ENCODE results near the gene PFDN2.
"Not testable (repeated sequence)": the region's sequence is repeated elsewhere in the genome, so short reads cannot be mapped to it uniquely, and the experiment has no call there.

PFDN2 gene

GRCh38 chr1:161080441-161081405 lies 37.1 kb downstream of the PFDN2 start:
- DNase-seq (ENCODE audit: low spot score), result no peak

DNA sequence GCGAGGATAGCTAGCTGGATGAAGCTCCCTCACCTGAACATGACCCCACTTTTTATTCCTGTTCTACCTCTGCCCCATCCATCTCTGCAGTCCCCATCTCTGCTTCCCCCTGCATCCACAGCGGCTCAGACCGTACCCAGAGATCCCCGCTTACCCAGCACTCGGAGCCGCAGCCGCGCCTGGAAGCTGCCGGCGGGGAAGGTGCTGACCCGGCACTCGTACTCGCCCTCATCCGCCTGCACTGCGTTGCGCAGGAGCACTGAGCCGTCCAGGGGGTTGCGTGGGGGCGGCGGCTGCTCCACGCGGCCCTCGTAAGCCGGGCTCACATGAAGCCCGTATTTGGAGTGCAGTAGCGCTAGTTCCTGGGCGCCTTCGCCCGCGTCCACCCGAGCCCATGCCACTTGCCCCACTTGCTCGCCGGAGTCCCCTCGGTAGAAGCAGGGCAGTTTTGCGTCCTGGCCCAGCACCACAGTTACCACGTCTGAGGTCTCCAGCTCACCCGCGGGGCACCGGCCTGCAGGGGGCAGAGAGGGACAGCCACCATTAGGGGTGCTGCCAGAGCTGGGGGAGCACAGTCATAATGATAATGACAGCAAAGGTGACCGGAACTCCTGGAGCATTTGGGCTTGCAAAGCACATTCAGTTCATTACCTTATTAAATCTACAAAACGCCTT lies 38.3 kb downstream of the PFDN2 start:
- no peak for DNase-seq (ENCODE audit: low spot score)

DNA sequence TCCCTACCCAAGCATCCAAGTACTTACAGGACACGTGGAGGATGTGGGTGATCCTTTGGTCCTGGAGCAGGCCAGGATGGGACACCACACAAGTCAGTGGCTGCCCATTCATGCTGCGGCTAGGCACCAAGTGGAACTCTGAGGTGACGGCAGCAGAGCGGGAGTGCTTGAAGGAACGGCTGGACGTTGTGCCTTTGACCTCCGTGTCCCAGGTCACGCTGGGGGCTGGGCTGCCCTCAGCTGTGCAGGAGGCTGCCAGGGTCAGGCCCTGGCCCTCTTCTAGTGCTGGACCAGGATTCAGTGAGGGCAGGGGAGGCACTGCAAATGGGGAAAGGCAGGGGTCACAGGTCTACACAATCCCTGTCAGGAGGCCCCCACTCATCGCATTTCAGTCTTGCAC lies 40.4 kb downstream of the PFDN2 start:
- no peak for DNase-seq (ENCODE audit: low spot score)

DNA sequence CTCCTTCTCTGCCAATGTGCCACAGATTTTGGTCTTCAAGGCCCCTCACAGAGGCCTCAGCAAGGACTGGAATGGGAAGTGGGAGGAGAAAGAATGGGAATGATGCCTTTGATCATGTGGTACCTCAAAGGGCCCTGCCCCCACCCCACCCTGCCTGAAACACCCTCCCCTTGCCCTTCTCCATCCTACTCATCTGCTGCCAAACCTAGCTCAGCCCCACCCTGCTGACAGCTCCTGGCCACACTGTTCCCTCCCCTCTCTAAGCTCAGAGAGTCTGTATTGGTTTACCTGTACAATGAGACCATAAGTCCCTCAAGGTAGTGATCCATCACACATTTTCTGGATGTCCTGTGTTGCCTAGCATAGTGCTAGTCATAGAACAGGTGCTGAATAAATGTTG lies 41.4 kb downstream of the PFDN2 start:
- DNase-seq (ENCODE audit: low spot score), result no peak

DNA sequence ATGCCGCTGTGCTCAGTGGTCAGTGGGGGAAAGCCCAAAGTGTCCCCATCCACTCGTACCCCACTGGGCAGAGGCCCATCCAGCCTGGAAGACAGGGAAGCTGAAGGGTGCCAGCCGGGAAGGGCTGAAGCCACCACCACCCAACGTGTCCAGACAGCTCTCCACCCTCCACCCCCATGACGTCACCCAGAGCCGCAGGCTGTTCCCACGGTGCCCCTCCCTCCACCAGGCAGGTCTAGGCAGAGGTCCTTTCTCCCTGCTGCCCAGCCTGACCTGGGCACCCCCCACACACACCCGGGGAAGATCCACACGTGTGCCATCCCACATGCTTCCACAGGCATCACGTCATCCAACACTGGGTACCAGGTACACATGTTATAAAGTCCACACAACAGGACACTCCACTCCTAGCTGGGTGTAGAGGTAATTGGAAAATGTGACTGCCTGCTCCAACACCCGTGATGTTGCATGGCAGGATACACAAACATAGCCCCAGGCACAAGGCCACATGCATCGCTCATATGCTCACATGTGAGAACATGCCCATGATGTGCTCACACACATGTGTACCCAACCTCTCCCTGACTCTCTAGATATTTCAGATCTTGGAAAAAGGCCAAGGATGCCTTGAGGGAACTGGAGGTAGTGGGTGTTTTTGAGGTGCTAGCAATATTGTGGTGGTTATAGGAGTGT lies 43.0 kb downstream of the PFDN2 start:
- no peak for DNase-seq (ENCODE audit: low spot score)

- DNase-seq (ENCODE audit: low spot score), result no peak
Observed at GRCh38 chr1:161073474-161074121, 44.2 kb downstream of the PFDN2 start.

DNA sequence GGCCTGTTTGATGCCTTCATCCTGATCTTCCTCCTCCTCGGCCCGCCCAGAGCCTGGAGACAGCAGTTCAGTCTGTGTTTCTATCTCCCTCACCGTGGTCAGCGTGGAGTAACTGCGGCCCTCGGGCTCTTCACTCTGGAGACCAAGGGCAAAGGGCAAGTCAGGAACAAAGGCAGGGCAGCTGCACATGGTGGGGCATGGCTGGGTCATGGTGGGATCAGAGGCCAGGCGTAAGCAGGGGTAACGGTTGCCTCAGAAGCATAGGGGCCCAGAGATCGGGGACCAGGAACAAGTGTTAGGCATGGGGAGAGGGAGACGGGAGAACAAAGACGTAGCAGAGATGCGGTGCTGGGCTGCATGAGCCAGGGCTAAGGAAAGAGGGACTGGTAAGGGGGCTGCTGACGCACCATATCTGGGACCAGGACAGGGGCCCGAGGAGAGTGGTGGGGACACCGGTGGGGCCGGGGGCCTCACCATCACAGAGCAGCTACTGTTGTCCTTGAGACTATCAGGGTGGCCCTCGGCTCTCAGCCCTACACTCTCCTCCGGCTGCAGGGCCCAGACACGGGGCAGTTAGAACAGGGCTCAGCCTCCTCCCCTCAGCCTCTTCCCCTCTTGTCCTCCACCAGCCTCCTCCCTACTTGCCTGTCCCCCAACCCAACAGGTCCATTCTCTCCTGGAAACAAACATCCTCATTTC lies 44.9 kb downstream of the PFDN2 start:
- no peak for DNase-seq (ENCODE audit: low spot score)

DNA sequence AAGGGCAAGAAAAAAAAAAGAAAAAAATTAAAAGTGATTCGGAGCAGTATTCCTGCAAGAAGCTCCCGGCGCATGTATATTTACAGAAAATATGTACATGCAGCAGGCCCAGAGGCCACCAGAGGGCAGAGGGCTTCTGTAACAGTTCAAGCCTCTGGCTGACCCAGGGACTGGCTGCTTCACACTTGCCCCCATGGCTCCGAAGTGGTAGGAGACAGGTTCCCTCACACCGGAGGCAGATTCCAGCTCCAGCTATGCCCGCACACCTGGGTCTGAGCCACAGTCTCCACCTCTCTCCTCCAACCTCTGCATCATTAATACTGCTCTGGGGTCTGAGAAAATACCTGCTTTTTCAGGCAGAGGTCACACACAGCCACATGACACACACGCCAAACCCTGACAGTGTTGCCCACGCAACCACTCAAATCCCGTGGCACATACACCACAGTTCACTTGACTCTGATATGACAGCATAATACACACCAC lies 45.9 kb downstream of the PFDN2 start:
- DNase-seq (ENCODE audit: low spot score), result peak; percentile 47

DNA sequence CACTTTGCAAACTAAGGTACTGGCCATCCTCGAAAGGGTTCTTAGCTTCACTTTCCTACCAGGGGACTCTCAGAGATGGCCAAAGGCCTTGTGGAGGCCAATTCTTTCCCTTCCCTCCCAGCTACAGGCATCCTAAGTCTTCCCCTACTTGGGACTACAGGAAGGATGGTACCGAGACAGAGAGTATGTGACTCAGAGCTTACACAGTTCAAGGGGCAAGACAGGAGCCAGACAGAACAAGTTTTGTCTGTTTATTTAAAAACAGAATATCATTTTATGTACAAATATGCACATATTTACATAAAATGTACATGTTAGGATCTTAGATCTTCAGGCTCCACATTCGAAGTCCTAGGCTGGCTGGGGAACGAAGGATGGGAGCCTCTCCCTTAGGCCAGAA lies 47.1 kb downstream of the PFDN2 start:
- DNase-seq (ENCODE audit: low spot score), result no peak

GRCh38 chr1:161069731-161070270 lies 48.0 kb downstream of the PFDN2 start, which contains the start of gene ARHGAP30:
TSS of gene ARHGAP30 (minus strand) at chr1:161069891. CDS start at chr1:161069624, 267 bp downstream.
- DNase-seq (ENCODE audit: low spot score), result peak; percentile 96

- DNase-seq (ENCODE audit: low spot score), result no peak
Observed at GRCh38 chr1:161069241-161069640, 48.6 kb downstream of the PFDN2 start.

DNA sequence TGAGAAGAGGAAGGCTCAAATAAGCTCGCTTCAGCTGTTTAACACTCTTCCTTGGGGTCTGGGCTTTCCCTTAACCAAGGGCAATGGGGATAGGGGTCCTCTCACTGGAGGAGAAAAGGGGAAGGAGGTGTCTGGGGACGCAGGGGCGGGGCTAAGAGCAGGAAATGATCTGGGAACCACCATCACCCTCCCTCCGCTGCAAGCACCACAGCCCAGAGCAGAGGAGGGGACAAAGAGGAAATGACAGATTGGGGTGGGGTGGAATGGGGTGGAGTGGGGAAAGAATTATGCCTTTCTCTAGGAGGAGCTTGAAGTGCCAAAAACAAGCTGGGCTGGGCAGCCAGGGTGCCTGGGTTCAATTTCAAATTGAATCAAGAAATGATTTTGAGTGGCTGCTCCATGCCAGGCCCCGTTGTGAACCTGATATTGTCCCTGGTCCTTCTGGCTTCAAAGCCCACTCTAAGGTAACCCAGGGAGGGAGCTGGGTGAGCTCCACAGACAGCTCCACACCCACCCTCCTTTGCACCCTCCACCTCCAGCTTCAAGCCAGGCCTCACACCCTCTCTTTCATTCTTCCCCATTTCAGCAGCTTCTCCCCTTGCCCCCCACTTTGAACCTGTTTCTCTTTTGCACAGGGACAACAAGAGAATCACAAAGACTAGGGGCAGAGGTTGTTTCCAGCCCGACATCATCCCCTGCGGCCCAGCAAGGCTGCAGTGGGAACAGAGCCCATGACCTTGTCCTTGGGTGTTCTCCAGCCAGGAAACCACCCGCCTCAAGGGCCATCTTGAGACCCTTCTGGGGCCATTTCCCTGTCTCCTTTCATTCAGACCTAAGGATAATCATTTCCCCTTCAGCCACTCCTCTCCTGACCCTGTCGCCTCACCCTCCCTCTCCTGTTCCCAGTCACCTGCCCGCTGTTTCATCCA lies 49.3 kb downstream of the PFDN2 start:
- DNase-seq (ENCODE audit: low spot score), result peak; percentile 88

GRCh38 chr1:161066694-161067093 lies 51.1 kb downstream of the PFDN2 start:
- DNase-seq (ENCODE audit: low spot score), result peak; percentile 45

- DNase-seq (ENCODE audit: low spot score), result not testable (repeated sequence)
Observed at GRCh38 chr1:161065681-161066080, 52.2 kb downstream of the PFDN2 start.

DNA sequence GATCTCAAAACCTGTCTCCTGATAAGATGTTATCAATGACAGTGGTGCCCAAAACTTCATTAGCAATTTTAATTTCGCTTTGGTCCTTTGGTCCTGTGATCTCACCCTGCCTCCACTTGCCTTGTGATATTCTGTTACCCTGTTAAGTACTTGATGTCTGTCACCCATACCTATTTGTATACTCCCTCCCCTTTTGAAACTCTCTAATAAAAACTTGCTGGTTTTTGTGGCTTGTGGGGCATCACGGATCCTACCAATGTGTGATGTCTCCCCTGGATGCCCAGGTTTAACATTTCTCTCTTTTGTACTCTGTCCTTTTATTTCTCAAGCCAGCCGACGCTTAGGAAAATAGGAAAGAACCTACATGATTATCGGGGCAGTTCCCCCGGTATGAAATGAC lies 53.9 kb downstream of the PFDN2 start:
- not testable (repeated sequence) for DNase-seq (ENCODE audit: low spot score)

DNA sequence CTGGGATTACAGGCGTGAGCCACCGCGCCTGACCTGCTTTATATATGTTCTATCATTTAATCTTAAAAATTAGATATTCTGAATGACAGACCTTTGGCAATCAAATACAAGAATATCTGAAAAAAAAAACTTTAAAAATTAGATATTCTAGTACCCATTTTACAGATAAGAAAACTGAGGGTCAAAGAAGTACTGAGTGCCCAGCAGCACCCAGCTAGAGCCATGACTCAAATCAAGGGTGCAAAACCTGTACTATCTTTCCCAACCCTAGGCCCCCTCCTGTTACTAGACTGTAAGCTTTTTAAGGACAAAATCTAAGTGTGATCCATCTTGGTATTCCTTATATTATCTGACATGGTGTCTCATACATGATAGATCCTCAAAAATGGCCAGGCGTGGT lies 56.4 kb downstream of the PFDN2 start:
- DNase-seq (ENCODE audit: low spot score), result no peak

DNA sequence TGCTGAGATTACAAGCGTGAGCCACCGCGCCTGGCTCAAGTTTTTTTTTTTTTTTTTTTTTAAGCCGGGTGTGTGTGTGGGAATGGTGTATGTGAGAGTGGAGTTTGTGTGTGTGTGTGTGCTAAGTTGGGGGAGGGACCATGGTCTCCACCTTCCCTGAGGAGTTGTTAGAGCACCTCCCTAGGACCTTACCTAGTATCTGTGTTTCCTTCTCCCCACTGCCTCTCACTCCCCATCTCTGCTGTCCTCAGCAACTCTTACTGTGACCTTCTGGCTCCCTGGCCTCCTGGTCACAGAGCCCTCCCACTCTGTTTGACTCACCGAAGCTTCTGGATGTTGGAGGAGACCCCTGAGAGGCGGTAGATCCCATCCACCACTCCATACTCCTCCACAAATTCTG lies 58.5 kb downstream of the PFDN2 start:
- no peak for DNase-seq (ENCODE audit: low spot score)

GRCh38 chr1:161054805-161055204 lies 63.0 kb downstream of the PFDN2 start:
- no peak for DNase-seq (ENCODE audit: low spot score)

- no peak for DNase-seq (ENCODE audit: low spot score)
Observed at GRCh38 chr1:161054232-161054631, 63.6 kb downstream of the PFDN2 start.

DNA sequence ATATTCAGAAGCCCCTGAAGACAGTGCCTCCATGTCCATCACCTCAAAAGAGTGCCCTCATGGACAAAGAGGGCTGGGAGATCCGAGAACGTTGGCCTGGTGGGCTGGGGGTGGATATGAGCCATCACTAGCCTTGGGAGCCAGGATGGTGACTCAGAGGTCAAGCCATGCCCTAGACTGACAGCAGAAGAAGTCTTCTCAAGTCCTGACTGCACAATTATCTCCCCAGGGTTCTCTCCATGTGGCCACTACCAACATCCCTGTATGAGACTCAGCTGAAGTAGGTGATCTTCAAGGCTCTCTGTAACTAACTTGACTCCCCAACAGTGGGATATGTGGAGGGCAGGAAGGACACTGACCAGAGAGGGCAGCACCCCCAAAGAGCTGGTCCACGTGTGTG lies 64.9 kb downstream of the PFDN2 start:
- DNase-seq (ENCODE audit: low spot score), result no peak

All from activated CD4-positive, alpha-beta T cell treated with anti-CD3 and anti-CD28 coated beads, Interleukin-2, Interleukin-4, amounts not matched to agents 100 ng/mL and 50 ng/mL, durations not matched to agents 16 hours and 8 hours (primary cell).